ENCODE data around the gene POLG.

GRCh38 chr15:89383365-89384175, 48.9 kb upstream of the POLG start:
- TF ChIP-seq, protein P1, sequence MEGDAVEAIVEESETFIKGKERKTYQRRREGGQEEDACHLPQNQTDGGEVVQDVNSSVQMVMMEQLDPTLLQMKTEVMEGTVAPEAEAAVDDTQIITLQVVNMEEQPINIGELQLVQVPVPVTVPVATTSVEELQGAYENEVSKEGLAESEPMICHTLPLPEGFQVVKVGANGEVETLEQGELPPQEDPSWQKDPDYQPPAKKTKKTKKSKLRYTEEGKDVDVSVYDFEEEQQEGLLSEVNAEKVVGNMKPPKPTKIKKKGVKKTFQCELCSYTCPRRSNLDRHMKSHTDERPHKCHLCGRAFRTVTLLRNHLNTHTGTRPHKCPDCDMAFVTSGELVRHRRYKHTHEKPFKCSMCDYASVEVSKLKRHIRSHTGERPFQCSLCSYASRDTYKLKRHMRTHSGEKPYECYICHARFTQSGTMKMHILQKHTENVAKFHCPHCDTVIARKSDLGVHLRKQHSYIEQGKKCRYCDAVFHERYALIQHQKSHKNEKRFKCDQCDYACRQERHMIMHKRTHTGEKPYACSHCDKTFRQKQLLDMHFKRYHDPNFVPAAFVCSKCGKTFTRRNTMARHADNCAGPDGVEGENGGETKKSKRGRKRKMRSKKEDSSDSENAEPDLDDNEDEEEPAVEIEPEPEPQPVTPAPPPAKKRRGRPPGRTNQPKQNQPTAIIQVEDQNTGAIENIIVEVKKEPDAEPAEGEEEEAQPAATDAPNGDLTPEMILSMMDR (IDR thresholded peaks at IDR 0.05): no peak
- peak; percentile 7; the same call in 1 of the 2 replicates for TF ChIP-seq RAD21 (IDR thresholded peaks at IDR 0.05; ENCODE audit: low read length)
- no peak for TF ChIP-seq YY1 (IDR thresholded peaks at IDR 0.05; ENCODE audit: low read depth)
- TF ChIP-seq EP300 (IDR thresholded peaks at IDR 0.05; ENCODE audit: borderline replicate concordance in 1 of 2, low read depth in 1 of 2, low read length in 1 of 2): peak; percentile 21 to 65; a peak in 2 of 4 replicates
- peak; percentile 96 for TF ChIP-seq FOXJ3 (CRISPR knock-in tag; IDR thresholded peaks at IDR 0.05)
- peak; percentile 25; the same call in 1 of the 2 replicates for TF ChIP-seq POLR2AphosphoS5 (IDR thresholded peaks at IDR 0.05; ENCODE audit: low read depth, low read length)
- TF ChIP-seq EZH2phosphoT487 (IDR thresholded peaks at IDR 0.05; ENCODE audit: borderline replicate concordance, low read depth): no peak
- TF ChIP-seq, protein P2, sequence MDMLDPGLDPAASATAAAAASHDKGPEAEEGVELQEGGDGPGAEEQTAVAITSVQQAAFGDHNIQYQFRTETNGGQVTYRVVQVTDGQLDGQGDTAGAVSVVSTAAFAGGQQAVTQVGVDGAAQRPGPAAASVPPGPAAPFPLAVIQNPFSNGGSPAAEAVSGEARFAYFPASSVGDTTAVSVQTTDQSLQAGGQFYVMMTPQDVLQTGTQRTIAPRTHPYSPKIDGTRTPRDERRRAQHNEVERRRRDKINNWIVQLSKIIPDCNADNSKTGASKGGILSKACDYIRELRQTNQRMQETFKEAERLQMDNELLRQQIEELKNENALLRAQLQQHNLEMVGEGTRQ (IDR thresholded peaks at IDR 0.05; ENCODE audit: borderline replicate concordance, low read depth, low read length): no peak

Data from SK-N-SH (cell line).